NCI-H526 treated with DMSO at 0.1 percent for 48 hours (cell line): ENCODE data around the gene LRRC3.

Source experiments
- DNase-seq: peaks from one replicate; lab custom pipeline; 2025; lab: John Stamatoyannopoulos, UW

LRRC3 gene

DNA sequence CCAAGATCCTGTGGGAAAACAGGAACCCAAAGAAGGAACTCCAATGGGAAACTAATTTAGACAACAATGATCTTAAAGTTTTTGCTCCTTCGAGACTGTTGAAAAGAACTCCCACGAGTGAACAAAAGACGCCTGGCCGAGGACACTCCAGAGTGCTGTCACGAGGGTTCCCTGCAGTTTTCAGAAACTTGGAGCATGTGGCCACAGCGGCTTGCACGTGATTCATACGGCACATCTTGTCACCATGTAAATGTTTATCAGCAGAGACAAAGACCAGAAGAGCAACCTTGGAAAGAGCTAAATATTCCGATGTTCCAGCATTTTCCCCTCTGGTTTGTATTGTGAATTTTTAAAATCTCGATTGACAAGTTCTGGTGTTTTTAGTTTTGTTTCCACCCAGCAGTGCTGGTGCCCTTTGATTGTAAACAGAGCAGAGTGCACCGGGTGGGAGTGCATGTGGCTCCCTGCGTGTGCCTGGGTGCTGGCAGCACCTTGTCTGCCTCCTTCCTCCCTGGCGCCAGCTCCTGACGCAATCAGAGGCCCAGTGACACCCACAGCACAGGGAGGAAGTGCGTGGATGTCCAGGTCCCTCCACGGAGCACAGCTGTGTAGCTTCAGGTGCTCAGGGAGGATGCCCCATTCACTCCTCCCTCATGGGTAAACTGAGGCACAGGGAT, 23.0 kb downstream of the LRRC3 start:
- no peak for DNase-seq

DNA sequence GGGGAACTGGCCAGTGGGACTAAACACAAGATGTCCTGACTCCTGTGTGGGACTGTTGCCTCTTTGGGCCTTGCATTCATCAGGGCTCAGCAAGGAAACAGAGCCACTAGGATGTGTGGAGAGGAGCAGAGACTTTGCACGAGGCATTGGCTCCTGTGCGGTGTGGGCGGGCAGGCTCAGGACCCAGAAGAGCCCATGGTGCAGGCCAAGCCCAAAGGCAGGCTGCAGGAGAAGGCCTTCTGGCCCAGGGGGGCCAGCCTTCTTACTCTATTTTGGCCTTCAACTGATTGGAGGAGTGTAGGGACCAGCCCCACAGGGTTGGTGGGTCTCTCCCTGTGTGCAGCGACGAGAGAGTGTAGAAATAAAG, 23.5 kb downstream of the LRRC3 start:
- no peak for DNase-seq

DNA sequence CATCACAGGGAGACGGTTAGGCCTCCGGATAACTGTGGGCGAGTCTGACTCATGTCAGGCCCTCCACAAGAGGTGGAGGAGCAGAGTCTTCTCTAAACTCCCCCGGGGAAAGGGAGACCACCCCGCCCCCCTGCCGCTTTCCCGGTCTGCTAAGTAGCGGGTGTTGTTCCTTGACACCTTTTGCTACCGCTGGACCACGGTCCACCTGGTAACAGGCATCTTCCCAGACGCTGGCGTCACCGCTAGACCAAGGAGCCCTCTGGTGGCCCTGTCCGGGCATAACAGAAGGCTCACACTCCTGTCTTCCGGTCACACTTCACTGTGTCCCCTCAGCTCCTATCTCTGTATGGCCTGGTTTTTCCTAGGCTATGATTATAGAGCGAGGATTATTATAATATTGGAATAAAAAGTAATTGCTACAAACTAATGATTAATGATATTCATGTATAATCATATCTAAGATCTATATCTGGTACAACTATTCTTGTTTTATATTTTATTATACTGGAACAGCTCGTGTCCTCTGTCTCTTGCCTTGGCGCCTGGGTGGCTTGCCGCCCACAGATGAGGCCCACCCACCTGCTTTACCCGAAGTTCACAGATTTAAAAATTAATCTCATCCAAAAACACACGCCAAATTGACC, 24.4 kb downstream of the LRRC3 start:
- DNase-seq, result peak; percentile 6

DNA sequence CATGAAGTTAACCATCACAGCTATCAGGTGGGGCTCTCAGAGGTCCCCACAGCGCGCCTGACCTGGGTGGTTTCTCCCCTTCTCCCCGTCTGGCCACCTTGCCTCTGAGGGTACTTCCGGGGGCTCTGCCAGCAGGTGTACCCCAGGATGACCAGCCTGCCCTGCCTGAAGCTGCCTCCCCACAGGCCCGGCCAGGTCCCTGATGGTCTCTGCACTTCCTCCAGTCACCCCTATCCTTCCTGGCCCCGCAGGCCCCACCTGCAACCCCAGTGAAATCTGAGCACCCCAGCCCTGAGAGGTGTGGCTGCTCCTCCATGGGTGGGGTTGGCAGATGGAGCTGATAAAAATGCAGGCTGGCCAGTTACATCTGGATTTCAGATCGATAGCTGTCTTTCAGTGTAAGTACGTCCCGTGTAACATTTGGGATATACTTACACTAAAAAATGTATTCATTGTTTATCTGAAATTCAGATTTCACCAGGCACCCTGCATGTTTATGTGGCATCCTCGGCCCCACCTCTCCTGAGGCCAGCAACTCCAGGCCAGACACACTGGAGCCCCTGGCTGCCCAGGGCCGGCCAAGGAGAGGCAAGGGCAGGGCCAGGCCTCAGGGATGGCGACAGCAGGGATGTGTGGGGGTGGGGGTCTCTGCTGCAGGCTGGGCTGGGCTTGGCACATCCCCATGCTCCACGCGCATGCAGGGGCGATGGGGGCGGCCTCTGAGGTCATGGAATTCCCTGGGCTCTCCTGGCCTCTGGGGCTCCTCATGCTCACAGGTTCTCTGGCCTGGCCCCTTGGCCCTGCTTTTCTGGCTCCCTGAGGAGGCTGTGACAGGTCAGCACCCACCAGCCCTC, 25.1 kb downstream of the LRRC3 start:
- DNase-seq, result no peak

DNA sequence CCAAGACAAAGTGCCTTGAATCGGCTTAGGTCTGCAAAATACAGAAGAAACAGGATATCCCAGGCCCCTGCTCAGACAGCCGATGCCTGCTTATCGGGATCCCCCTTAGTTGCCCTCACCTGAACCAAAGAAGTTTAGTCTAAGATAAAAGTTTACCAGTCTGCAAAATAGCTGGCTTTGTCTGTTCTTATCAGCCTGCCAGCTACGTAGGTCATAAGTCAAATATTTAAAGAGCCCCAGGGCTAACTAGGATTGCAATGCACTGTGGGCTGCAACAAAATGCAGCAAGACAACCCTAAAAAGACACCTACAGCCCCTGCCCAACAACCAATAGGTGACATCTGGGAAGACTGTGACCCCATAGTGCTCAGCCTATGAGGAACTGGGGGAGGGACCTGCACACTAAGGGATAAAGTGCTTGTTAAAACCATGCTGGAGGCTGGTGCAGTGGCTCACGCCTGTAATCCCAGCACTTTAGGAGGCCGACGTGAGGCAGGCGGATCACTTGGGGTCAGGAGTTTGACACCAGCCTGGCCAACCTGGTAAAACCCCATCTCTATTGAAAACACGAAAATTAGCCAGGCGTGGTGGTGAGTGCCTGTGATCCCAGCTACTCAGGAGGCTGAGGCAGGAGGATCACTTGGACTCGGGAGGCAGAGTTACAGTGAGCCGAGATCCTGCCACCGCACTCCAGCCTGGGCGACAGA, 27.4 kb downstream of the LRRC3 start:
- DNase-seq, result no peak

DNA sequence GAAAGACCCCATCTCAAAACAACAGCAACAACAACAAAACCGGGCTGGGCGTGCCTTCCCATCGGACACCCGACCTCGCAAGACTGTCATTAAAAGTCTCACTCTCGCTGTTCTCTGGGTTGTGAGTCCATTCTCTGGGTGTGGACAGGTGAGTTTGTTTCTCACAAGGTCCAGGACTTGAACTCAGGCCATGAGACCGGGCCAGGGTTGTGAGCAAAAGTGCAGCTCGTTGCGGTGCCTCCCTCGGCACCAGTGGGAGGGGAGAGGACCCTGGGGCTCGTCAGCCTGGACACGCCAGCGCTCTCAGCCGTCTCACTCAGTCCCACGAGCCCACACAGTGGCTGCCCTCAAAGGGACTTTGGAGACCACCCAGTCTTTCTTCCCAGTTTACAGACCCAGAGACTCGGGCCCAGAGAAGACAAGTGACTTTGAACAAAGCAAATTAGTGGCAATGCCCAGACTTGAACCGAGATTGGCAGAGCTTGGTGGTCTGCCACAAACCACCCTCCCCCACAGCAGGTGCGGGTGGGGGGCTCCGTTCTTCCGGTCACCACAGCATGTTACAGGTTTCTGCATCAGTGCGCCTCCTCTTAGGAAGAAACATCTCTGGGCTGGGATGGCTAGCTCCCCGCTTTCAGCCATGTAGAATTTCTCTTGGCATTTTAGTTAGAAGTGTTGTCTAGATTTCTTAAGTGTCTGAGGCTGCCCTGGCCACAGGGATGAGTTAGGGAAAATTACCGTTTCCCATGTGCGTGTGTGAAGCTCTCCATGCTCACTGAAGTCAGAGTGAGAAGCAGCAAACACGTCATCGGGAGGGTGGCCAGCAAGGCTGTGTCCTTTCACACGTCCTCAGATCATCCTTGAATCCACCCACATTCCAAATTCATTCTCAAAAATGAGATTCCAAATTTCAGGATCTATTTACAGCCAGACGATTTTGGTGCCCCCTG, 28.3 kb downstream of the LRRC3 start:
- DNase-seq, result no peak

DNA sequence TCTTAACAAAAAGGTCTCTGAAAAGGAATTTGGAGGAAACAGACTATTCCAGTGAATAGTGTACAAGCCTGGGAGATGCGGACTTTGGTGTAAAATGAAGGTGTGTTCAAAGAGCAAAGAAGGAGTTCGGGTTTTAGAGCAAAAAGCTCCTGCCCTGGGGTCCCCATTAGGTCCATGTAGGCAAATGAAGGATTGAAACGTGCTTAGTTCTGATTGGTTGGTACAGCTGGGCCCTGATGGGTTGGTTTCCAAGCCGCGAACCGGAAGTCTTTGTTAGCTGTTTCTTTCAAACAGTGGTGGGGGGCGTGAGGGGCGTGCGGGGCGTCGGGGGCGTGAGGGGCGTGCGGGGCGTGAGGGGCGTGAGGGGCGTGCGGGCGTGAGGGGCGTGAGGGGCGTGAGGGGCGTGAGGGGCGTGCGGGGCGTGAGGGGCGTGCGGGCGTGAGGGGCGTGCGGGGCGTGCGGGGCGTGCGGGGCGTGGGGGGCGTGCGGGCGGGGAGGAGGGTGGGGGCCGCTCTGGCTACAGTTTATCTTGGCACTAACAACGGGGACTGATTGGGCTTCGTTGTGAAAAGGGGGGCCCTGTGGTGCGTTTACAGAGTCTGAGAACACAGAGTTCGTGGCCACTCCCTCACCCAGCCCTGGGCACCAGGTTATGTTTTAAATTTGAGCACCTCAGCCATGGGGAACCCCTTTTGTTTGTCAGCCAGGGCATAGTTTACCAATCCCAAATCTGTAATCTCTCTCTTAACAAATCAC, 29.4 kb downstream of the LRRC3 start:
- DNase-seq, result no peak

DNA sequence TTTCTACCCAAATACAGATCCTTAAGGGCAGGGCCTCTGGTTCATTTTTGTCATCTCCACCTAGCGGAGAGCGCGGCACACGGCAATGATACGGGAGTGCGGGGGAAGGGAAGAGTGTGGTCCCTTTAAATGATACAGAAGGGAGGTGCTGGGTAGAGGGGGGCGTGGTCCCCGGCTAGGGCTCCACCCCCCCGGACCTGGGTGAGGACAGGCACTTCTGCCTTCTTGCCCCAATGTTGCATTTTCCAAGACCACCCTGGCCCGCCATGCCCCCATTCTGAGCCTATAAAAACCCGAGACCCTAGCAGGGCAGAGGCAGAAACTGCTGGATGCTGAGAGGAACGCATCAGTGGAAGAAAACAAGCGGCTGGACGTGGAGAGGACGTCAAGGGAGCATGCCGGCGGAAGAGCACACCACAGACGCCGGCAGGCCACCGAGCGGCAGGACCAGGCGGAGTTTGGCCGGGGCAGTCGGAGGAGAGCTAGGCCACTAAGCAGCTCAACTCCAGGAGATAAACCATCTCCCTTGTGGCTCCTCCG, 30.0 kb downstream of the LRRC3 start:
- DNase-seq, result peak; percentile 40

DNA sequence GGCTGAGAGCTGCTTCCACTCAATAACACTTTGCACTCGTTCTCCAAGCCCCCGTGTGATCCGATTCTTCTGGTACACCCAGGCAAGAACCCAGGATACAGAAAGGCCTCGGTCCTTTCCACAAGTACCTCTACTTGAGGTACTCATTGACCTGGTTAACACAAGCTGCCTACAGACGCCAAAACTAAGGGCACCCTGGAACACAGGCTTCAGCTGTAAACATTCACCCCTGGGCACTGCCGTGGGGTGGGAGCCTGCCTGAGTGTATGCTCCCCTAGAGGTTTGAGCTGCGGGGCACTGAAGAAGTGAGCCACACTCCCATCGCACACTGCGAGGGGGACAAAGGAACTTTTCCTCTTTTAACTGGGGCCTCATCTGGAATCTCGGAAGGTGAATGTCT, 30.5 kb downstream of the LRRC3 start:
- DNase-seq, result no peak

DNA sequence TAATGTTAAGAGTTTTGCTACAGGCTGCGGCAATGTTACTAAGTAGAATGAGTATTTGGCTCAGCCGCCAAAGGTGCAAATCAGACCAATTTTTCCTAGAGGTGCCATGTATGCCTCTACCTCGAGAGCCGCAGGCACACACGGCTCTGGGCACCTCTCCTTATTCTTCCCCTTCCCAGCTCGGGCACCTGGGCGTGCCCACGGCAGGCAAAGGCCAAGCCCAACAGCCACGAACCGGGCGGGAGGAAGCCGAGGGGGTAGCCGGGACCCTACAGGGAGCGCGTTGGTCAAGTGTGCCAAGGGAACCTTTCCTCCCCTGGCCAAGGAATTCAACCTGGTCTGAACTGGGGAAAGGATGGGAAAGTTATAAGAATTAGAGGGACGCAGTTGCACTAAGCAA, 31.0 kb downstream of the LRRC3 start:
- no peak for DNase-seq

DNA sequence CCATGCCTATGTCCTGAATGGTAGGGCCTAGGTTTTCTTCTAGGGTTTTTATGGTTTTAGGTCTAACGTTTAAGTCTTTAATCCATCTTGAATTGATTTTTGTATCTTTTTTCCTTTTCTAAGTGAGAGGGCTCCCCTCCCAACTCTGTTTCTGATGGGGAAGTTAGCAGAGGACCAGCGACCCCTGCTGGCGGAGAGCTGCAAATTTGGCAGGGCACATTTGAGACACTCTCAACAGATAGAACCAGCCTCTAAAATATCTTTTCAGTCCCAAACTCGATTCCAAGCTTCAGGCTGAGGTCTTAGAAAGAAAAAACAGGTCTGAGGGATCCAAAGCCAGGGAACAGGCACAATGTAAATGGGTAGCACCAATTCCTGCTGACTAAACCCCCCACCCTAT, 32.5 kb downstream of the LRRC3 start:
- no peak for DNase-seq

DNA sequence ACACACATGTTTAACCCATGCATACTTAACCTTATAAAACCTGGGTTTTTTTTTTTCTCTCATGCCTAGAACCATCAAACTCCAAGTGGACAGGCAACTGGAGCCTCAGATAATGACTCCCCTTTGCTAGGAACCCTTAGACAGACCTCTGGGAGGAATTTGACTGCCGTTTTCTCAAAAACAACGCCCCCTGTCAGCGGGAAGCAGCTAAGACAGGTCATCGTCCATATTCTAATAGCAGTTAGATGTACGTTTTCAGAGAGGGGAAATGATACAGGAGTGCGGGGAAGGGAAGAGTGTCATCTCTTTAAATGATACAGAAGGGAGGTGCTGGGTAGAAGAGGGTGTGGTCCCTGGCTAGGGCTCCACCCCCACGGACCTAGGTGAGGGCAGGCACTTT, 34.7 kb downstream of the LRRC3 start:
- DNase-seq, result no peak

DNA sequence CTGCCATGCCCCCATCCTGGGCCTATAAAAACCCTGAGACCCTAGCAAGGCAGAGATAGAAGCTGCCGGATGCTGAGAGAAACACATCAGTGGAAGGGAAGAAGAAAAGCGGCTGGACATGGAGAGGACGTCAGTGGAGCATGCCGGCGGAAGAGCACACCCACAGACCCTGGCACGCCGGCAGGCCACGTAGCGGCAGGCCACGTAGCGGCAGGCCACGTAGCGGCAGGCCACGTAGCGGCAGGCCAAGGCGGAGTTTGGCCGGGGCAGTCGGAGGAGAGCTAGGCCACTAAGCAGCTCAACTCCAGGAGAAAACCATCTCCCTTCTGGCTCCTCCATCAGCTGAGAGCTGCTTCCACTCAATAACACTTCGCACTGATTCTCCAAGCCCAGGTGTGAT, 35.1 kb downstream of the LRRC3 start:
- DNase-seq, result no peak

DNA sequence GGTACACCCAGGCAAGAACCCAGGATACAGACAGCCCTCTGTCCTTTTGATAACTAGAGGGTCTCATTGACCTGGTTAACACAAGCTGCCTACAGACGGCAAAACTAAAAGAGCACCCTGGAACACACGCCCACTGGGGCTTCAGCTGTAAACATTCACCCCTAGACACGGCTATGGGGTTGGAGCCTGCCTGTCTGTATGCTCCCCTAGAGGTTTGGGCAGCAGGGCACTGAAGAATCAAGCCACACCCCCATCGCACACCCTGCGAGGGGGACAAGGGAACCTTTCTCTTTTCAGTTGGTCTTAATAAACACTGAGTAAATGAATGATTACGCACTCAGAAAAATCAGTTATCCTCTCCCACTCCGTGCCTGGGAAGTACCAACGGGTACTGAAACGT, 35.5 kb downstream of the LRRC3 start:
- no peak for DNase-seq

DNA sequence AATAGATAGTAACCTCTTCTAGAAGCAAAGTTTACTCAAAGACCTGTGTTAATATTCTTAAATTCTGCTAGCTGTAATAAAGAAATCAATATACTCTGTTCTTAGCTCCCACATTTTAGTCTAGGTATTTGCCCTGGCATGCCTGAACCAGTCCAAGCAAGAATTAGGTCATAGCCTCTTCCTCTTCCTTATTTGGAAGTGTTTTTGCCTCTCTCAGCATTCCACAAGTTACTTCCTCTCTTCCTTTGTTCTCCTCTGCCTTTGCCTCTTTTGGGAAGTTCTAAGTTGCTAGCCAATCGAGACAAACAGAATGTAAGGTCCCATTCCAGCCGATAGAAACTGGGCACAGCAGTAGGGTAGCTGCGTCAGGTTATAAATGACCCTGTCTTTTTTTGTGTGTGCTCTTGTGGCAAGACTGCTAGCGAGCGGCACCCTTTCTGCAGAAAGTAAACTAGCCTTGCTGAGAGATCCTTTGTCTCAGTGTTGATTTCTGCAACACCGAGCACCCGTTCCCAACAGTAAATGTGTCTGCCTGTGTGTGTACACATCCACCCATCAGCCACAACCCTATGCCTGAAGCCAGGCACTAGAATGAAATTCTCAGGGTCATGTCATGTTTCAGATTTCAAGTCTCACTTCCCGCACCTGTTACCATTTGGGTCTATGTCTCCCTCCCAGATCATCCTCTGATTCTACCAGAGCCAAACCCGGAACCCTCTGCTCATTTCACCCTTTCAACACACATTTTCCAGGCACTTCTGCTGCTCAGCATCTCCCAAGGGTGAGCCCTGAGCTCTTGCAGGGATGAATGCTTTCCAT, 37.5 kb downstream of the LRRC3 start:
- DNase-seq, result no peak

DNA sequence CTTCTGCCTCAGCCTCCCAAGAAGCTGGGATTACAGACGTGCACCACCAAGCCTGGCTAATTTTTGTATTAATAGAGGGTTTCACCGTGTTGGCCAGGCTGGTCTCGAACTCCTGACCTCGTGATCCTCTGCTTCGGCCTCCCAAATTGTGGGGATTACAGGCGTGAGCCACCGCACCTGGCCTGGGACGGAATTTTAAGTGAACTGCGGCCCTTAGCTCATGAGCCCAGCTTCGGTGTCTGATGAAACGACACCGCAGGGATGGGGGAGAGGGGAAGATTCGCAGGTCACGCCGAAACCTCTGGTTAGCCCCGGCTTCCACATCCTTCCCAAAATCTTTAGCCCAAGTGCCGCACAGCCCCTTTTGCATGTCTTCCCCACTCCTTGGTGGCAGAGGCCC, 39.1 kb downstream of the LRRC3 start:
- DNase-seq, result no peak

DNA sequence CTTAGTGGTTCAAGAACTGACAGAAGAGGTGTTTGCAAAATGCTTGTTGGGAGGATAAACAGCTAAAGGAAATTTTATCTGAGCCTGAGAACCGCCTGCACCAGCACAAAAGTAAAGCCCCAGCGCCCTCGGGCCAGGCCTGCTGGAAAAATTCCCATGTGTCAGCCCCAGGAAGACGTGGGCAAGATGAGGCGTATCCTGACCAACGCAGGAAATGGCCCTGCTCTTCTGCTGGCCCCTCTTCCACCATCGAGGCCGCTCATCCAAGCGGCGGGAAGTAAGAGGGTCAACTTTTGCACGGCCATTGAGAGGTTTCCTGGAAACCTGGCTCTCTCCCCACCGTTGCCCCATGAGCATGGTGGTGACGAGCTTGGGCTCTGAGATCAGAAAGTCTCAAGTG, 39.6 kb downstream of the LRRC3 start:
- DNase-seq, result no peak

DNA sequence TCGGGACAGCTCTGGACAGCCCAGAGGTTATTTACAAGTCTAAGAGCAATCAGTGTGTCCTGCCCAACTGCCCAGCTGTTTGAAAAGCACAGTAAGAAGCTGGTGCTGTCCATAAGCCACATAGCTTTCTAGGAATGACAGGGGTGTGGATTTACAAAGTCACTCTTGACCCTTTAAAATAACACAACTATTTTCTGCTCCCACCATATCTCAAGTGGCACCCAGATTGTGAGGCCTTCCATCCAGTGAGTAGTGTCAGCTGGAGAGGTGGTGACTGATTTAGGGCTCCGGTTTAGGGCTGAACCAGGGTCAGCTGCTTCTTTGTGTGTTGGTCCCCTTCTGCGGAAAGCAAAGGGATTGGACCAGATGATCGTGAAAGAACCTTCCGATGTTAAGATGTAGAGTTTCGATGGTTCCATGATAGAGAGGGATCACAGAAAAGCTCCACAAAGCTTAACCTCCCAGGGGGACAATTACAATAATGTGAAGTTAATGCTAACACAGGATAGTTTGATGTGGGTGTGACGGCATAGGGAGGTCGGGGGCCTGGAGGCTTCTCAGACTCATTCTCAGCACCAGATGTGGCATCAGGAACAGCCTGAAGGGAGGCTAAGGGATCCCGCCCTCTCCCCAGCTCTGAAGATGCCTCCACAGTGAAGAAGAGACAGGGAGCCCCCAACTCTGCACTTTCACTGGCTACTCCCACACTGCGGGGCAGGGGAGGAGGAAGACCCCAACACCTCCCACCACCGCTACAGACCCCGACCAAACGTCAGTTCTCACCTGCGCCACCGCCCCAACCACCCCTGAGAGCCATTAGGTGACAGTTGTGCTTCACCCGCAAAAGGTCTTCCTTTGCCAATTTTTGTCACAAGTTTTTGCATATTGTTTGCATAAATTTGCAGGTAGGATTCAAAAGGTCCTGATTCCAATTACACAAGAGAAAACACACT, 40.6 kb downstream of the LRRC3 start:
- peak; percentile 70 for DNase-seq
